Testis (tissue), 3 donors: ENCODE data around the gene GET4. TPM values are rescaled to one million over a fixed set of nuclear protein-coding genes. Genes with fewer than 3 reads are reported as not detected.

ENCODE experiments used
- DNase-seq: peaks from one replicate; pipeline ENCODE4 v3.0.0-alpha.2; 2019
- H3K27ac ChIP-seq, 2 donors: fragments of 200-600 bp; sonication (generic); one replicate each; pipeline ENCODE4 v1.5.1; 2019
- H3K27me3 ChIP-seq: fragments of 200-600 bp; sonication (generic); one replicate; pipeline ENCODE4 v1.5.1; 2019
- H3K36me3 ChIP-seq: fragments of 200-600 bp; sonication (generic); one replicate; pipeline ENCODE4 v1.5.1; 2017; ENCODE audit warnings: low read depth; ENCODE audit errors: missing control alignments
- H3K4me1 ChIP-seq: fragments of 200-600 bp; sonication (generic); one replicate; pipeline ENCODE4 v1.5.1; 2019
- H3K4me3 ChIP-seq, 2 donors: fragments of 200-600 bp; sonication (generic); one replicate each; pipeline ENCODE4 v1.5.1; 2017 to 2019
- H3K9me3 ChIP-seq: fragments of 200-600 bp; sonication (generic); one replicate; pipeline ENCODE4 v1.5.1; 2017
- CTCF ChIP-seq, 3 experiments: fragments of 450-650 bp in 2 of 3; fragments of 200-600 bp in 1 of 3; sonication (generic) in 1 of 3; IDR thresholded peaks; one replicate each; pipeline ENCODE4 v1.5.1; 2016 to 2019; ENCODE audit warnings: antibody characterized with exemption in 3 of 3, mild to moderate bottlenecking in 2 of 3, moderate library complexity in 1 of 3
- POLR2A ChIP-seq: fragments of 450-650 bp; IDR thresholded peaks from one replicate; pipeline ENCODE4 v1.6.1; 2017; ENCODE audit warnings: antibody characterized with exemption, mild to moderate bottlenecking, moderate library complexity
- WGBS, 2 donors: methylation state at CpG; one replicate each; pipeline ENCODE4 v1.1.5; 2018; 5-methylcytosine and 5-hydroxymethylcytosine counted together
- intact Hi-C: fragments of 100-400 bp; cut with DNase I; formaldehyde crosslinking; loops from one replicate; pipeline ENCODE4 v1.15.1; 2023; ENCODE audit warnings: low total_unique reads
- polyA plus RNA-seq: library from polyadenylated mRNA; stranded (reverse); fragments of 350-450 nt; fragmentation: Illumina TruSeq; extraction: RNeasy Lipid Tissue Mini Kit (QIAGEN cat#74804); gene quantifications from one replicate; pipeline ENCODE4 v1.2.3, GENCODE V29; 2014; ENCODE audit warnings: low read depth, low replicate concordance; ENCODE audit not compliant: insufficient read depth
- total RNA-seq, 2 donors: library from RNA; depleted of rRNA; stranded (reverse); fragments of >200 nt; gene quantifications; one replicate each; pipeline ENCODE4 v1.2.3, GENCODE V29; 2016

GET4 gene
- total and polyA plus RNA-seq, 3 donors from 2014 or later, result 89.0 to 141 (median 128) TPM

GRCh38 chr7:915291-916218 is 39.2 kb downstream of the GET4 start:
- no peak overlapping the region for H3K4me3 ChIP-seq
- no peaks in the 10 kb centered on the region for H3K27me3 ChIP-seq
- WGBS, 2 donors, result 93 to 95% methylated on average over 20 to 43 of the region's 43 CpGs
- DNase-seq, result no peak
- H3K27ac ChIP-seq, result no peak overlapping the region
- H3K9me3 ChIP-seq, result no peaks in the 10 kb centered on the region
- intact Hi-C loops, result no loop called here
- no peaks in the 10 kb centered on the region for H3K36me3 ChIP-seq
- no peak for TF ChIP-seq POLR2A
- TF ChIP-seq CTCF (IDR thresholded peaks at IDR 0.05), result no peak
- H3K4me1 ChIP-seq, result peaks cover 3% of the 10 kb centered on the region

- Histone ChIP-seq H3K9me3 (no peaks in the 10 kb centered on the region), H3K27ac (no peak overlapping the region), H3K4me1 (peaks cover 3% of the 10 kb centered on the region), H3K36me3 (no peaks in the 10 kb centered on the region), H3K27me3 (no peaks in the 10 kb centered on the region), H3K4me3 (no peak overlapping the region)
- DNase-seq, result no peak
- intact Hi-C loops, result no loop called here
- no peak for TF ChIP-seq POLR2A
- TF ChIP-seq CTCF (IDR thresholded peaks at IDR 0.05), result no peak
- 28 to 47% methylated on average over 10 to 17 of the region's 17 CpGs for WGBS, 2 donors
Observed at GRCh38 chr7:916291-916941, 40.1 kb downstream of the GET4 start.

GRCh38 chr7:917255-918117 is 41.1 kb downstream of the GET4 start:
- TF ChIP-seq CTCF (IDR thresholded peaks at IDR 0.05), result no peak
- TF ChIP-seq POLR2A, result no peak
- no peak for DNase-seq
- Histone ChIP-seq H3K4me1 (peaks cover 3% of the 10 kb centered on the region), H3K27me3 (no peaks in the 10 kb centered on the region), H3K9me3 (no peaks in the 10 kb centered on the region), H3K36me3 (no peaks in the 10 kb centered on the region), H3K4me3 (no peak overlapping the region), H3K27ac (no peak overlapping the region)
- WGBS, 2 donors, result 90 to 95% methylated on average over 21 to 30 of the region's 33 CpGs
- intact Hi-C loops, result no loop called here

- Histone ChIP-seq H3K9me3 (no peaks in the 10 kb centered on the region), H3K27ac (no peak overlapping the region), H3K27me3 (no peaks in the 10 kb centered on the region), H3K4me3 (no peak overlapping the region), H3K4me1 (peaks cover 3% of the 10 kb centered on the region), H3K36me3 (no peaks in the 10 kb centered on the region)
- WGBS, 2 donors, result 91 to 94% methylated on average over 9 of the region's 9 CpGs
- TF ChIP-seq CTCF (IDR thresholded peaks at IDR 0.05) (no peak), POLR2A (no peak)
- intact Hi-C loops, result no loop called here
- DNase-seq, result no peak
Observed at GRCh38 chr7:918118-918425, 41.7 kb downstream of the GET4 start.
